Liver (tissue), 3 donors: ENCODE data around the gene TCF7L1.

Experiments
- EGR1 ChIP-seq, 2 donors: IDR thresholded peaks; 2 replicates each; pipeline ENCODE4 v1.6.1; 2016 to 2018; ENCODE audit warnings: antibody characterized with exemption in 2 of 2, low read depth in 2 of 2
- TAF1 ChIP-seq: conservative IDR thresholded peaks from 2 replicates; pipeline ENCODE4 v1.6.1; 2016; ENCODE audit warnings: antibody characterized with exemption, mild to moderate bottlenecking
- YY1 ChIP-seq: IDR thresholded peaks from 2 replicates; pipeline ENCODE4 v1.6.1; 2016; ENCODE audit warnings: antibody characterized with exemption, mild to moderate bottlenecking
- TF ChIP-seq, protein P1 (sequence below): IDR thresholded peaks from 2 replicates; pipeline ENCODE4 v1.6.1; 2016; ENCODE audit warnings: antibody characterized with exemption
- TF ChIP-seq, protein P2 (sequence below): fragments of 150-350 bp; IDR thresholded peaks from 2 replicates; pipeline ENCODE4 v1.5.1; 2017; ENCODE audit warnings: improper control_type of control experiment, low read depth, low read length; ENCODE audit not compliant: missing input control
- TF ChIP-seq, protein P3 (sequence below): IDR thresholded peaks from 2 replicates; pipeline ENCODE4 v1.6.1; 2016; ENCODE audit warnings: antibody characterized with exemption
- donor health status: healthy.
- donor health status: healthy.

DNA sequence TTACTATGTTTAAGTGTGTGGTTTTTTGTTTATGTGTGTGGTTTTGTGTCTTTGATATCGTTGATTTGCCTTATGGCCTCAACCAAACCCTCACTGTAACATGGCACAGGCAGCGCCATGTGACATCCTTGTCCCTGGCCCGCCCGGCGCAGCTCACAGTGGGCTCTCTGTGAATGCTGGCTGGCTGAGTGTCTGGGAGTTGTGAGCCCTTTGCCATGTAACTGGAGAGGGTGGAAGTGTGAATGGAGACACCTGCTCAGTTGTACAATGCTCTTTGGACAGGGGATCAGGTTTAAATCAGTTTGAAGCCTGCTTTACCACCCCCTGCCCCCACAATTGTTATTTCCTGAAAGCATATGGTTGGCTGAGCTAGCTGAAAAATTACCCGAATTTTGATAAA is 41.8 kb downstream of the TCF7L1 start:
- no peak for TF ChIP-seq EGR1 (IDR thresholded peaks at IDR 0.05; ENCODE audit: low read depth in 2 of 2)
- TF ChIP-seq, protein P1, sequence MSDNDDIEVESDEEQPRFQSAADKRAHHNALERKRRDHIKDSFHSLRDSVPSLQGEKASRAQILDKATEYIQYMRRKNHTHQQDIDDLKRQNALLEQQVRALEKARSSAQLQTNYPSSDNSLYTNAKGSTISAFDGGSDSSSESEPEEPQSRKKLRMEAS, result no peak
- no peak for TF ChIP-seq TAF1
- TF ChIP-seq, protein P2, sequence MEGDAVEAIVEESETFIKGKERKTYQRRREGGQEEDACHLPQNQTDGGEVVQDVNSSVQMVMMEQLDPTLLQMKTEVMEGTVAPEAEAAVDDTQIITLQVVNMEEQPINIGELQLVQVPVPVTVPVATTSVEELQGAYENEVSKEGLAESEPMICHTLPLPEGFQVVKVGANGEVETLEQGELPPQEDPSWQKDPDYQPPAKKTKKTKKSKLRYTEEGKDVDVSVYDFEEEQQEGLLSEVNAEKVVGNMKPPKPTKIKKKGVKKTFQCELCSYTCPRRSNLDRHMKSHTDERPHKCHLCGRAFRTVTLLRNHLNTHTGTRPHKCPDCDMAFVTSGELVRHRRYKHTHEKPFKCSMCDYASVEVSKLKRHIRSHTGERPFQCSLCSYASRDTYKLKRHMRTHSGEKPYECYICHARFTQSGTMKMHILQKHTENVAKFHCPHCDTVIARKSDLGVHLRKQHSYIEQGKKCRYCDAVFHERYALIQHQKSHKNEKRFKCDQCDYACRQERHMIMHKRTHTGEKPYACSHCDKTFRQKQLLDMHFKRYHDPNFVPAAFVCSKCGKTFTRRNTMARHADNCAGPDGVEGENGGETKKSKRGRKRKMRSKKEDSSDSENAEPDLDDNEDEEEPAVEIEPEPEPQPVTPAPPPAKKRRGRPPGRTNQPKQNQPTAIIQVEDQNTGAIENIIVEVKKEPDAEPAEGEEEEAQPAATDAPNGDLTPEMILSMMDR, result no peak
- TF ChIP-seq YY1, result no peak
- TF ChIP-seq, protein P3, sequence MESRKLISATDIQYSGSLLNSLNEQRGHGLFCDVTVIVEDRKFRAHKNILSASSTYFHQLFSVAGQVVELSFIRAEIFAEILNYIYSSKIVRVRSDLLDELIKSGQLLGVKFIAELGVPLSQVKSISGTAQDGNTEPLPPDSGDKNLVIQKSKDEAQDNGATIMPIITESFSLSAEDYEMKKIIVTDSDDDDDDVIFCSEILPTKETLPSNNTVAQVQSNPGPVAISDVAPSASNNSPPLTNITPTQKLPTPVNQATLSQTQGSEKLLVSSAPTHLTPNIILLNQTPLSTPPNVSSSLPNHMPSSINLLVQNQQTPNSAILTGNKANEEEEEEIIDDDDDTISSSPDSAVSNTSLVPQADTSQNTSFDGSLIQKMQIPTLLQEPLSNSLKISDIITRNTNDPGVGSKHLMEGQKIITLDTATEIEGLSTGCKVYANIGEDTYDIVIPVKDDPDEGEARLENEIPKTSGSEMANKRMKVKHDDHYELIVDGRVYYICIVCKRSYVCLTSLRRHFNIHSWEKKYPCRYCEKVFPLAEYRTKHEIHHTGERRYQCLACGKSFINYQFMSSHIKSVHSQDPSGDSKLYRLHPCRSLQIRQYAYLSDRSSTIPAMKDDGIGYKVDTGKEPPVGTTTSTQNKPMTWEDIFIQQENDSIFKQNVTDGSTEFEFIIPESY, result no peak
